Calu3 (cell line): ENCODE results near the gene SCYL2. TPM values are rescaled to one million over a fixed set of nuclear protein-coding genes. Genes with fewer than 3 reads are reported as not detected.

ENCODE experiments used
- BruUV-seq: library from RNA; stranded (reverse); fragments of 400-500 nt; replicated peaks from 2 replicates; lab custom pipeline; 2021; lab: Mats Ljungman, UMichigan
- CTCF ChIA-PET: fragments of 300-600 bp; sonication (Branson Sonifier 250); formaldehyde crosslinking; loops from one replicate; lab custom pipeline; 2022; ENCODE audit warnings: antibody characterized with exemption; lab: Charles Lee
- DNase-seq: peaks from one replicate; pipeline ENCODE4 v3.0.0; 2022
- H3K27ac Mint-ChIP-seq: one replicate; pipeline ENCODE4 v1.8.0; 2022; ENCODE audit warnings: mixed read lengths; ENCODE audit not compliant: unreplicated experiment
- H3K27me3 Mint-ChIP-seq: one replicate; pipeline ENCODE4 v1.8.0; 2022; ENCODE audit warnings: mixed read lengths; ENCODE audit not compliant: unreplicated experiment
- H3K36me3 Mint-ChIP-seq: one replicate; pipeline ENCODE4 v1.8.0; 2022; ENCODE audit warnings: mild to moderate bottlenecking, moderate library complexity, mixed read lengths; ENCODE audit not compliant: insufficient read depth, unreplicated experiment
- H3K4me1 Mint-ChIP-seq: one replicate; pipeline ENCODE4 v1.8.0; 2022; ENCODE audit warnings: mild to moderate bottlenecking, low read depth, mixed read lengths; ENCODE audit not compliant: unreplicated experiment
- H3K4me3 Mint-ChIP-seq: one replicate; pipeline ENCODE4 v1.8.0; 2022; ENCODE audit warnings: mild to moderate bottlenecking, low read depth, moderate library complexity, mixed read lengths; ENCODE audit not compliant: unreplicated experiment
- H3K9me3 Mint-ChIP-seq: one replicate; pipeline ENCODE4 v1.8.0; 2022; ENCODE audit warnings: low read depth, mixed read lengths; ENCODE audit not compliant: unreplicated experiment
- CTCF ChIP-seq: fragments of 200-600 bp; IDR thresholded peaks from one replicate; pipeline ENCODE4 v1.8.0; 2022; ENCODE audit warnings: antibody characterized with exemption; ENCODE audit not compliant: unreplicated experiment
- intact Hi-C: fragments of 100-400 bp; cut with micrococcal nuclease; formaldehyde crosslinking; loops from one replicate; pipeline ENCODE4 v1.10.0; 2022; ENCODE audit not compliant: unreplicated experiment
- total RNA-seq: library from RNA; stranded (reverse); gene quantifications from 2 replicates; pipeline ENCODE4 v1.2.3, GENCODE V29; 2022

Gene SCYL2
- total RNA-seq, 1 experiment from 2014 or later, result 59.9 TPM

DNA sequence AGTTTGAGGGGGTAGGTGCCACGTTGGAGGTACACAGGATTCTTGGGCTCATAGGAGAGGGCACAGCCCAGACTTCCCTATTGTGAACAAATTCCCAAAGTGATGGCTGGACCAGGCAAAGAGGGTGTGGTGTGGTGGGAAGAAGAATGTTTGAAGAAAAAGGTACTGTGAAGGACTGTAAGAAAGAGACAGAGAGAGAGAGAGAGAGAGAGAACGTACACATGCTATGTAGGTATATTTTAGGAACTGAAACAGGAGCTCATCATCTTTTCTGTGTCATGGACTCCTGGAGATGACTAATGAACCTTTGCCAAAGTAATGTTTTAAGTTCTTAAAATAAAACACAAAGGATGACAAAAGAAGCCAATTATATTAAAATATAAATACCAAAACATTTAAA, 114.4 kb downstream of the SCYL2 start:
- no peak for TF ChIP-seq CTCF
- Mint-ChIP-seq H3K4me3 (no peak overlapping the region), H3K9me3 (no peaks in the 10 kb centered on the region), H3K36me3 (no peaks in the 10 kb centered on the region), H3K4me1 (no peaks in the 10 kb centered on the region), H3K27me3 (no peaks in the 10 kb centered on the region), H3K27ac (no peak overlapping the region)
- no TSS peak for BruUV-seq
- CTCF ChIA-PET, result interaction anchor here (0.7 kb wide), 1 partner anchor 12 kb away, joined by 3 read pairs; no protein-coding TSS in a partner anchor
- DNase-seq, result no peak
- intact Hi-C loops, result no loop called here

DNA sequence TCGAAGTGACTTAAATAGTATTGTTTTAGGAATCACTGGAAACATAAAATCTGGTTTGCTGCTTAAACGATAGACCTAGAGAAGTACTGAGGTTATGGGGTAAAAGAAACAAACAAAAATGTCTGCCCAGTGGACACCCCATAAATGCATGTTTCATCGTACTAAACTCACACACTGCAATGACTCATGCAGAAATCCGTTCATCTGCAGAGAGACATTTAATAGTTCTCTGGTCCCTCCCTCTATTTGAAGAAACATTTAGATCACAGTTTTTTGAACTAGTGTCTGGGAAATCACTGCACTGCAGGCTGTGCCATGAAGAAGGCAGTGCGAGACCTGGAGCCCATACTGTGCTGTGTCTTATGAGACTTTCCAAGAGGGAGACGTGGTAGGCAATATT, 115.4 kb downstream of the SCYL2 start:
- no peaks in the 10 kb centered on the region for H3K36me3 Mint-ChIP-seq
- DNase-seq, result no peak
- H3K27ac Mint-ChIP-seq, result no peak overlapping the region
- H3K27me3 Mint-ChIP-seq, result no peaks in the 10 kb centered on the region
- H3K4me1 Mint-ChIP-seq, result no peaks in the 10 kb centered on the region
- no peak for TF ChIP-seq CTCF
- no TSS peak for BruUV-seq
- intact Hi-C loops, result no loop called here
- CTCF ChIA-PET, result no interaction called here
- no peak overlapping the region for H3K4me3 Mint-ChIP-seq
- no peaks in the 10 kb centered on the region for H3K9me3 Mint-ChIP-seq

GRCh38 chr12:100383586-100384558, 116.9 kb downstream of the SCYL2 start:
- intact Hi-C loops, result no loop called here
- no peak overlapping the region for H3K27ac Mint-ChIP-seq
- H3K4me3 Mint-ChIP-seq, result no peak overlapping the region
- BruUV-seq, result no TSS peak
- DNase-seq, result no peak
- H3K4me1 Mint-ChIP-seq, result no peaks in the 10 kb centered on the region
- H3K27me3 Mint-ChIP-seq, result no peaks in the 10 kb centered on the region
- TF ChIP-seq CTCF, result no peak
- no peaks in the 10 kb centered on the region for H3K36me3 Mint-ChIP-seq
- H3K9me3 Mint-ChIP-seq, result no peaks in the 10 kb centered on the region
- CTCF ChIA-PET, result no interaction called here

GRCh38 chr12:100384559-100384935, 117.6 kb downstream of the SCYL2 start:
- no peak for TF ChIP-seq CTCF
- no peaks in the 10 kb centered on the region for H3K27me3 Mint-ChIP-seq
- no peaks in the 10 kb centered on the region for H3K4me1 Mint-ChIP-seq
- intact Hi-C loops, result no loop called here
- DNase-seq, result no peak
- BruUV-seq, result no TSS peak
- H3K9me3 Mint-ChIP-seq, result no peaks in the 10 kb centered on the region
- CTCF ChIA-PET, result no interaction called here
- no peaks in the 10 kb centered on the region for H3K36me3 Mint-ChIP-seq
- no peak overlapping the region for H3K27ac Mint-ChIP-seq
- no peak overlapping the region for H3K4me3 Mint-ChIP-seq
